ENCODE data around the gene AGR3.

The AGR3 gene

DNA sequence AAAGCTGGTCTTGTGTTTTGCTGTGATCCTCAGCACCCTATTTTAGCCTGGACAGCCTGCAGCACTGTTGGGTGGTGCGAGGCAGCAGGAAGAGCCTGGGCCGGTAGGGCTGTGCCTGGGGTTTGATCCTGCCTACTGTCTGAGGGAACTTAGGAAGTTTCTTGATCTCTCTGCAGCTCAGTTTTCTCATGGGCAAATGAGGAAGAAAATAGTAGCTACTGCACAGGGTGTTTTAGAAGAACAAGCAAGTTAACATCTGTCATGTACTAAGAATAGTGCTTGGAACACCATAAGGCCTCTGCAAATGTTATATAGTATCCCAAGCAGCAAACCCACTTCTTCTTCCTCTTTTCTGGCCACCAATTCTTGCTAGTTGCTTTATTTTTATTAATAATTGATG, 65.0 kb downstream of the AGR3 start:
- DNase-seq (ENCODE audit: low spot score), result no peak
- TF ChIP-seq, protein P1, sequence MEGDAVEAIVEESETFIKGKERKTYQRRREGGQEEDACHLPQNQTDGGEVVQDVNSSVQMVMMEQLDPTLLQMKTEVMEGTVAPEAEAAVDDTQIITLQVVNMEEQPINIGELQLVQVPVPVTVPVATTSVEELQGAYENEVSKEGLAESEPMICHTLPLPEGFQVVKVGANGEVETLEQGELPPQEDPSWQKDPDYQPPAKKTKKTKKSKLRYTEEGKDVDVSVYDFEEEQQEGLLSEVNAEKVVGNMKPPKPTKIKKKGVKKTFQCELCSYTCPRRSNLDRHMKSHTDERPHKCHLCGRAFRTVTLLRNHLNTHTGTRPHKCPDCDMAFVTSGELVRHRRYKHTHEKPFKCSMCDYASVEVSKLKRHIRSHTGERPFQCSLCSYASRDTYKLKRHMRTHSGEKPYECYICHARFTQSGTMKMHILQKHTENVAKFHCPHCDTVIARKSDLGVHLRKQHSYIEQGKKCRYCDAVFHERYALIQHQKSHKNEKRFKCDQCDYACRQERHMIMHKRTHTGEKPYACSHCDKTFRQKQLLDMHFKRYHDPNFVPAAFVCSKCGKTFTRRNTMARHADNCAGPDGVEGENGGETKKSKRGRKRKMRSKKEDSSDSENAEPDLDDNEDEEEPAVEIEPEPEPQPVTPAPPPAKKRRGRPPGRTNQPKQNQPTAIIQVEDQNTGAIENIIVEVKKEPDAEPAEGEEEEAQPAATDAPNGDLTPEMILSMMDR (IDR thresholded peaks at IDR 0.05; ENCODE audit: extremely low read depth, missing control alignments), result no peak

GRCh38 chr7:16815001-16815400, 66.8 kb downstream of the AGR3 start:
- DNase-seq (ENCODE audit: low spot score), result no peak
- TF ChIP-seq, protein P1 (IDR thresholded peaks at IDR 0.05; ENCODE audit: extremely low read depth, missing control alignments), result no peak

- TF ChIP-seq, protein P1 (IDR thresholded peaks at IDR 0.05; ENCODE audit: extremely low read depth, missing control alignments), result no peak
- DNase-seq (ENCODE audit: low spot score), result no peak
Measured at GRCh38 chr7:16813232-16813616, 68.6 kb downstream of the AGR3 start.

GRCh38 chr7:16812542-16813231, 69.1 kb downstream of the AGR3 start:
- DNase-seq (ENCODE audit: low spot score), result no peak

GRCh38 chr7:16811551-16811950, 70.2 kb downstream of the AGR3 start:
- no peak for DNase-seq (ENCODE audit: low spot score)

More at GRCh38 chr7:16812542-16813231, 69.1 kb downstream of the AGR3 start:
- TF ChIP-seq, protein P1 (IDR thresholded peaks at IDR 0.05; ENCODE audit: extremely low read depth, missing control alignments), result no peak

DNA sequence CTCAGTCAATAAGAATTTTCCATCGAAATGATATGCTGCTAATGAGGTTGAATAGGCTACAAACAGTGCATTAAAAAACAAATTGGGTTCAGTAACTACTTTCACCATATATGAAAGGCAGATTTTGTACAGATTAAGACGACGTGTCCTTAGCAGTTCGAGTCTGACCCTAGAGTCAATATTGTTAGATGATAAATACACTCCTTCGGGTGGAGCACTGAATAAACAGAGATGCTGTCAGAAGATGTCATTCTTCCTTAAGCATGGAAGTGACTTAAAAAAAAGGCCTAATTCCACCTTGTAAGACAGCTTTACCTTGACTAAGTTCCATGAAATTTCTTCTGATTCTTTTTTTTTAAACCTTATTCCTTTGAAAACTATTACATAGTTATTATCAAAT, 71.2 kb downstream of the AGR3 start:
- TF ChIP-seq, protein P1 (IDR thresholded peaks at IDR 0.05; ENCODE audit: extremely low read depth, missing control alignments), result no peak
- DNase-seq (ENCODE audit: low spot score), result no peak

More at GRCh38 chr7:16811551-16811950, 70.2 kb downstream of the AGR3 start:
- TF ChIP-seq, protein P1 (IDR thresholded peaks at IDR 0.05; ENCODE audit: extremely low read depth, missing control alignments), result no peak

DNA sequence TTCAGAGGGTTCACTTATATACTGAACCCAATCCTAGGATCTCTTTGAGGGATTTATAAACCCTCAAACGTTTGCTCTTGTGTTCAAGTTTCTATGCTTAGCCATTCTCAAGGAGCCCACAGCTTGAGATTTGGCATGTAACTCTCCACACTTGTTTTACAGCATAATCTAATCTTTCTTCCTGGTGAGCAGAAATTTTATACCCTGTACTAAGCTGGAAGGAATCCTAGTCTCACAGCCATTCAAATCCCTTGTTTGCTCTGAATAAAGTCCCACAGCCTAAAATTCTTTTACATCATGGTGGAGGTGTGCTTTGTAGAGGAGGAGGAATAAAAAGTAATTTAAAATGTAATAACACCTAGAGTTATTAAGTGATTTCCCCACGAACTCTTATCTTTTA, 71.7 kb downstream of the AGR3 start:
- DNase-seq (ENCODE audit: low spot score), result no peak
- TF ChIP-seq, protein P1 (IDR thresholded peaks at IDR 0.05; ENCODE audit: extremely low read depth, missing control alignments), result no peak
